HG03571 (cell line): Measurements from ENCODE around the gene CCDC106.

Experiments
- ATAC-seq: cut with Tn5 transposase; IDR thresholded peaks from one replicate; pipeline ENCODE4 v1.9.1; 2021; ENCODE audit not compliant: unreplicated experiment

Gene CCDC106

DNA sequence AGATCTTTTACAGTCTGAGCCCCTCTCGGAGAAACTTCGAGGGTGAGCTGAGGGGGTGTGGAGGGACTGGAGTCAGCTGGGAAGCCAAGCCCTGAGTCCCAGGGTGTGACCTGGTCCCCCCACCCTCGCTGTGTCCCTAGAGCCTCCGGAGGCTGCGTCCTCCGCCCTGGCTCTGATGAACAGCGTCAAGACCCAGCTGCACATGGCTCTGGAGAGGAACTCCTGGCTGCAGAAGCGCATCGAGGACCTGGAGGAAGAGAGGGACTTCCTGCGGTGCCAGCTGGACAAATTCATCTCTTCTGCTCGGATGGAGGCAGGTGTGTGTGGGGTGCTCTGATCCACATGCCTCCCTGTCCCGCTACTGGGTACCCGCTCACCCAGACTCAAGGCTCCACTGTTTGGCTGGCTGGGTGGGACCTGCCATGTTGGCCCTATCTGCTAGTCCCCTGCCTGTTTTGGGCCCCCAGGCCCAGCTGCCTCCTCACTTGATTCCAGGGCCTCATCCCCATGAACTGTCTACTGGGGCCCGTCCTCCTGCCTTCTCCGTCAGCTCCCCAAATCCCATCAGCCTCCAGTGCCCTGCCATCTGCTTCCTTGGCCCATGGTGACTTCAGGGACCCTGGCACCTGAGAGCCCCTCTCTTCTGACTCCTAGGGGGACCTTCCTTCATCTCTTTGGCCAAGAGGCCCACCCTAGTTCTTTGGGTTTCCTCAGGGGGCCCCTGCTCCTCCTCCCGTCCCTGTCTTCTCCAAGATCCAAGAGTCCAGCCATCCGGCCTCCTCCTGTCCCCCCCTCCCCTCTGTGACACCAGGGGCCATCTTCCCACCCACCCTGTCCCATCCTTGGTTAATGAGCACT lies 1.5 kb downstream of the CCDC106 start:
- ATAC-seq: no peak

DNA sequence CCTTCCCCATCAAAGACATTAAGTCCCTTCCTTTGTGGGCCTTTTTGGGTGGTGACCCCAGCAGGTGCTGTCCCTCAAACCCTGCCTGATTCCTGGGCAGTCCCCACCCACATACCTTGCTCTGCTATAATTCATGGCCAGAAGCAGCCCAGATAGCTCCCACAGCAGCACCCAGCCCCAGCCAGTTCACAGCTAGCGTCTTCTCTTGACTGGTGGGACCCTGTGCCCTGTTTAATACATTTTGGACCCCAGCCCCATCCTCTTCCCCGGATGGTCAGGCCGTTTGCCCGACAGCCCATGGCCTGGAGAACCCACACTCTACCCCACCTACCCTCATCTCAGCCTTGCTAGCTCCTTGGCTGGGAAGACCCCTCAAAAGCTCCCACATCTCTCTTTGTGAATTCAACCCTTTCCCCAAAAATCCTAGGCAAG lies 2.1 kb downstream of the CCDC106 start:
- ATAC-seq: no peak

DNA sequence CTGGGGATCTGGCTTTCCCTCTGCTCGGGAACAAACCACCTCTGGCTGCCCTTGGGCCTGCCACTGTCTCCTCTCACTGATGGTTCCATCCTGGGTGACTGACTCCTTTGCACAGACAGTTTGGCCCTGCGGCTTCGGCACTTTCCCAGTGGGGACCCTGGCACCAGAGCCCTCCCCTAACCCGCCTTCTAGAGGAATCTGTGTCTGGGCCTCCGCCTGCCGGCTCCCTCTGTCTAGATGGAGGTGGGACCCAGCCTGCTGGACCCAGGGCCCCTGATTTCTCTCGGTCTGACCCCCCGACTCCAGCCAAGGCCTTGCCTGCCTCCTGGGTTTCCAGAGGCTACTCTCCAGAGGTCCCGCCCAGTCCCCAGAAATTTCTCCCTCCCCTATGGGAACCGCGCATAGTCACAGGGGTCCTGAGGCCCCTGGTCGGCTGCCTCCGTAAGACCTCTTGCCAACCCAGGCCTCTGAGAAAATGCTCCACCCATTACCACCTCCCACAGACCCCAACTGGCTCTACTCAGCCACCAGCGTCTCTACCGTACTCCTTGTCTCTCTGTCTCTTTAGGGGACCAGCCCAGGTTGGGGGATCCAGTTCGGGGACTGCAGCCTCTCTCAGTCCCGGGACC lies 2.7 kb downstream of the CCDC106 start:
- ATAC-seq: no peak

DNA sequence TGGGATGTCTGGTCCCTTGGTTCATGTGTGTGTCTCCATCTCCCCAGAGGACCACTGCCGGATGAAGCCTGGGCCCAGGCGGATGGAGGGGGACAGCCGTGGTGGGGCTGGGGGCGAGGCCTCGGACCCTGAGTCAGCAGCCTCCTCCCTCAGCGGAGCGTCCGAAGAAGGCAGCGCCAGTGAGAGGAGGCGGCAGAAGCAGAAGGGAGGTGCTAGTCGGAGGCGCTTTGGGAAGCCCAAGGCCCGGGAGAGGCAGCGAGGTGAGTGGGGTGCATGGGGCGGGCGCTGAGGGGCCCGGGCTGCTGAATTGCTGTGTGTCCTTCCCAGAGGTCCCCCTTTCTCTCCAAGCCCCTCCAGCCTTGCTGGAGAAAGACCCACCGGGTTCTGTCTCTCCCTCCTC lies 3.2 kb downstream of the CCDC106 start:
- no peak for ATAC-seq

DNA sequence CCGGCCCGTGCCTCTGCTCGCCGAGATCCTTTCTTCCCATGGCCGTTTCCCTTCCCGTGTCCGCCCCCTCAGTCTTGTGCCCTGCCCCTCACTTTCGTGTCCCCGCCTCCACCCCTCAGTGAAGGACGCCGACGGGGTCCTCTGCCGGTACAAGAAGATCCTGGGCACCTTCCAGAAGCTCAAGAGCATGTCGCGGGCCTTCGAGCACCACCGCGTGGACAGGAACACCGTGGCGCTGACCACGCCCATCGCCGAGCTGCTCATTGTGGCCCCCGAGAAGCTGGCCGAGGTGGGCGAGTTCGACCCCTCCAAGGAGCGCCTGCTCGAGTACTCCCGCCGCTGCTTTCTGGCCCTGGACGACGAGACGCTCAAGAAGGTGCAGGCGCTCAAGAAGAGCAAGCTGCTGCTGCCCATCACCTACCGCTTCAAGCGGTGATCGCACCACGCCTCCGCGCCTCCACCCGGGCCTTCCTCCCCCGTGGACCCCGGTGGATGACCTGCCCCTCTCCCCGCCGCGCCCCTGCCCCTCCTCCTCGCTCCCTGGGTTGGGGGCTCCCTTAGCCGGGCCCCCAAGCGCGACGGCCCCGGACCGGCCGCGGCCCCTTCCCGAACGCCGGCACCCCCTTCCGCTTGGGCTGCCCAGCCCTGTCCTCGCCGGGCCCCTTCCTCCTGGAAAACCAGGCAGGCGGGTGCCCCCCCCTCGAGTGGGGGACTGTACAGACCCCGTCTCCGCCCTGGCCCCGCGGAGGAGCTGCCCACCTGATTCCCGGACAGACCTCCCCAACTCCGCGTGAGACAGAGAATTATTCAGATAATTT lies 4.5 kb downstream of the CCDC106 start:
- ATAC-seq: no peak

DNA sequence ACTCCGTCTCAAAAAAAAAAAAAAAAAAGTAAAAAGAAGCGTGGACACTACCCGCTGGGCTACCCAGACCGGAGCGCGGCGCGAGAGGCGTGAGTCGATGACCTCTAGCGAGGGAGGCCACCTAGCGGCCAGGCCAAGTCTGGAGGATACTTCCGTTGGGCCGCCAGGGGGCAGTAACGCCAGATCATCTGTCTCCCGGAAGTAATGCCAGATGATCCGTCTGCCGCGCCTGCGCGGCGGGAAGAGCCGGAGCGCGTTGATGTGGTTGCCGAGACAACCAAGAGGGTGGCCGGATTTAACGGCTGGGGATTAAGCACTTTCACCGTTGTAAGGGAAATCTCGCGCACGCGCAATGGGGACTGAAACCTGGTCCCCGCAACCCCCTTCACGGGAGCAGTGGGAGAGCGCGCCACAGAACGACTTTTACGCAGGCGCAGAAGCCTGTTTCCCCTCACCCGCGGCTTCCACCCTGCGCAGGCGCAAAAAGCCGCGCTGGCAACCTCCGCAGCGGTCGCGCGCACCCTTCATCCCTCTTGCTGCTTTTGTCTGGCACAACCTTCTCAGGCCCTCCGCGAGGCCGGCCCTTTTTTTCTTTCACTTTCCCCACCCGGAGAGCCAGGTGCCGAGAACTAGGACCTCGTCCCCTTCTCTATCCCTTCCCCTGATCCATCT lies 5.8 kb downstream of the CCDC106 start:
- ATAC-seq: peak; percentile 35

DNA sequence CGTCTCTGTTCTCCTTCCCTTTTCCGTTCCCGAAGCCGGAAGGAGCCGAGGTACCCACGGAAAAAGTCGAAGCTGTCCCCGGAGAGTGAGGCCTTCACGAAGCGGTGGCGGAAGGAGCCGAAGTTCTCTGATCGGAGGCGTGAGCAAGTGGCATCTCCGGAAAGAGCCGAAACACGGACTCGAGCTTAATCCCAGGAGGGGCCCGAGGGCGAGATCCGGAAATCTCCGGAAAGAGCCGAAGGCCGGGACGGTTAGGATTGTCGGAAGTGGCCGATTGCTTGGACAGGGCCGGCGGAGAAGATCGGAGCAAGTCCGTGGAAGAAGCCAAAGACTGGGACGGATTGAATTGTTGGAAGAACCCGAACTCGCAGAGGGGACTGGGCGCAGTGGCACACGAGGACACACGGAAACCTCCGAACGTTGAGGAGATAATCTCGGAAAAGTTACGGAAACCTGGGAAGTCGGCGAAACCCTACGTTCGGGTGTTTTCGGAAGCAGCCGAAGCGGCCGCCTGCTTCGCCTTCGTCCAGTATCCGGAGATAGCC lies 6.4 kb downstream of the CCDC106 start:
- peak; percentile 56 for ATAC-seq

DNA sequence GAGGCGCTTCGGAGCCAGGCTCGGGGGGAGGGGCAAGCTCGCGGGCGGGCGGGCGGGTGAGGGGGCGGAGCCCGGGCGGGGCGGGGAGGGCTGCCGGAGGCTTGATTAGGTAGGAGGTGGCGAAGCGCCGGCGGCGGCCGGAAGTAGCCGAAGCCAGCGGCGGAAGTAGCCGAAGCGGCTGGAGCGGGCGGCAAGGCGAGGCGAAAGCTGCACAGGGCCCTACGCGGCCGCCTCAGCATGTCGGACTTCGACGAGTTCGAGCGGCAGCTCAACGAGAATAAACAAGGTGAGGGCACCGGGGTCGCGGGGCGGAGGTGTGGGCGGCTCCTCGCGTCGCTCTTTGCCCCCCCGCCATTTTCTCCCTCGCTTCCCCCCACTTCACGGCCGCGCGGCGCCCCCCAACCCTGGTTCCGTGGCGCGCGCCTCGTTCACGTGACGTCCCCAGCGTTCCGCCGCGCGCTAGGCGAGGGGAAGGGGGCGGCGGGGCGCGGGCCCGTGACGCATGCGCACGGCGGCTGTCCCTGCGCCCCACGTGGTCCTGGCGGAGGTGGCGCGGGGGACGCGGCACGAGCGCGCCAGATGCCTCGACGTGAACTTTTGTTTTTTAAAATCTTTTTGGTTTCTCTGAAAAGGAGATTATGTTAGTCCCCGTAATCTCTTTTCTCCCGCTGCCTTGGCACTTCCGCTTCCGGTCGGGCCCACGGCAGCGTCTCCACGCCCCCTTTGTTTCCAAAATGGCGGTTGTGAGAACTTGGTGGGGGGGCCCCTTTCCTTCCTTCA lies 7.0 kb downstream of the CCDC106 start, which contains the start of gene U2AF2:
TSS of gene U2AF2 (plus strand) at position 168 of the 780 bp plus-strand sequence. CDS start at position 238, 70 bp downstream.
- ATAC-seq: peak; percentile 29

DNA sequence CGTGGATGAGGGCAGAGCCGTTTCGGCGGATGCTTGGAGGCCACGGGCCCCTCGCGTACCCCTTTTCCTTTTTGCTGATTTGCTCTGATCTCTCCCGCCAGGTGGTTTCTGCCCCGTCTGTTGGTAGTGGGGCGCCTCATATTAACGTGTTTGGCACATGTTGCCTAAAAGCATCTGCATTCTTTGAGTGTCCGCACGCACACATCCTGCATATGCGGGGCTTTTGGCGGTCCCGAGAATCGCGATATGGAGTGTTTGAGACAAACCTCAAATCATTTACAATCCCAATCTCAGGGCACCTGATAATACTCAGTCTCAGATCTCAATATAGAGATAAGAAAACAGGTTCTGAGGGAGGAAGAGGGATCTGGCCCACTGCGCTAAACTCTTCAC lies 7.6 kb downstream of the CCDC106 start:
- ATAC-seq: no peak

DNA sequence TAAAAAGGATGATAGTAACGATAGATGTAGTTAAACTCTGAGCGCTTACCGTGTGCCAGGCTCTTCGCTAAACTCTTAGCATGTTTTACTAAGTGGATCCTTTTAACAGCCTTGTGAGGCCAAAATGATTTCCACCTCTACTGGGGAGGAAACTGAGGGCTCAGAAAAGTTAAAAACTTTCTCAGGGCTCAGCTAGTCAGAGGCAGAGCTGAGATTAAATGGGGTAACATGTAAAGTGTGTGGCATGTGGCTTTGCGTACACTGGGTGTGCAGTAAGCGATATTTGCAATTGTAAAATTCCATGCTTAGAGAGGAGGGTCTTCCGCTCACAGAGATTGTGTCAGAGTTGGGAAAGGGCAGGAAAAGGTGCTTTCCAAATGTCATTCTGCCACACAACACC lies 8.5 kb downstream of the CCDC106 start:
- ATAC-seq: no peak

DNA sequence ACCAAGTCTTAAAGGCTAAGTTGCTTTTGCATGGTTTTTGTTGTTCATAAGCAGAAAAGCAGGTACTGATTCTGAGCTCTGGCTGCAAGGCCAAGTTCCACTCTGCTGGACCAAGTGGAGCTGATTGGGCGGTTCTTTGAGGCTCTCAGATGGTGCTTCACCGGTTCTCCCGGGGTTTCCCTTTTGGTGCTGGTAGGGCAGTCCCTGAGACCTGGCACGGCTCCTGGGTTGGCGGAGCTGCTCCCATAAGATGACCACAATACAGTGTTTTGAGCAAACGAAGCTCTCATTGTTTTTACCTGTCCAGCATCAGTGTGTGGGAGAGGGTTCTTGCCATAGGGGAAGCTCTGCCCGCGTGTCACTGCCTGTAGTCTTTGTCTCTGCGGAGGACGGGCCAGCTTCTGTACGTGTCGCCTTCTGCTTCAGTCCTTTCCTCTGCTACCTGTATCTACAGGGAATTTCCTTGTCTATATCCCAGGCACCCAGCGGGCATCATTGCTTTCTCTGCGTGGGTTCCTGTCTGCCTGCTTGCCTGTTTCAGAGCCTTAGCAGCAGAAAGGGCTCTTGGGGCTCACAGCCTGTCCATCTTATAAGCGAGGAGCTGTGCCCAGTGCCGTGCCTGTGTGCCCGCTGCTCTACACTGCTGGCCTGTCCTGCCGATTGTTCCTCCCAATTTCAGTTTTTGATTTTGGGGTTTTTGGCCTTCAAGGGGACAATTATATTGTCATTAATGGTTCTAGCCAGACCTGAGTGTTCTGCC lies 9.2 kb downstream of the CCDC106 start:
- no peak for ATAC-seq

DNA sequence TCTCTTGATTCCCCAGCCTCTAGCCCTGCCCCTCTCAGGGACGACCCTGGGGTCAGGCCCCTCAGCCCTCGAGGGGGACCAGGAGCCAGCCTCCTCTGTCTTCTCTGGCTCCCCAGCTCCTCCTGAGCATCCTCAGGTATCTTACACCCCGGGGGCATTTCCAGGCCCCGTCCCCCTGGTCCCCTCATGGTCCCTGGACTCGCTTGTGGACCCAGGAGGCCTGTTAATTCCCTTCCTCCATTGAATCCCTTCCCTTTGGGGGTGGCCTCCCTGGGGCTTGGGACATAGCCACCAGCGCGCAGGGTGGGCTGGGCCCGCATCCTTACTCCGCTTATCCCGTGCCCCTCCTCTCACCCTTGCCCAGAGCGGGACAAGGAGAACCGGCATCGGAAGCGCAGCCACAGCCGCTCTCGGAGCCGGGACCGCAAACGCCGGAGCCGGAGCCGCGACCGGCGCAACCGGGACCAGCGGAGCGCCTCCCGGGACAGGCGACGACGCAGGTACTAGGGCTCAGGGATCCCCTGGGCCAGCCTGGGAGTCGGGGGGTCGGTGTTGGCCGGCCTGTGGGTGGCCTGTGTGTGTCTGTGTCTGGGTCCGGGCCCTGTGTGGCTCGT lies 10.9 kb downstream of the CCDC106 start:
- no peak for ATAC-seq

DNA sequence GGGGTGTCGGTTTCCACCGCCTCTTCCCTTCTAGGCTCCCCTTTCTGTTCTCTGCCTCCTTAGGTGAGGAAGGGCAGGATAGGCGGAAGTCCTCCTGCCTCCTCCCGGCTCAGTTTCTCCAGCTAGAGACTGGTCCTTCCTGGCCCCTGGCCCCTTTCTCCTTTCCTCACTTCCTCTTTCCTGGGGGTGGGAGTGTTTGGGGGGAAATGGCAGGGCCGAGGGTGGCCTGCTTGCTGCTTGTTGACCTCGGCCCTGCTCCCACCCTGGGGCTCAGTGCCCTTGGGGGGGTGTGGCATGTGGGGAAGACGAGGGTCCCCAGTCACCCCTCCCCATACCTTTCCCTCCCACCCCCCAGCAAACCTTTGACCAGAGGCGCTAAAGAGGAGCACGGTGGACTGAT lies 11.8 kb downstream of the CCDC106 start:
- ATAC-seq: no peak

DNA sequence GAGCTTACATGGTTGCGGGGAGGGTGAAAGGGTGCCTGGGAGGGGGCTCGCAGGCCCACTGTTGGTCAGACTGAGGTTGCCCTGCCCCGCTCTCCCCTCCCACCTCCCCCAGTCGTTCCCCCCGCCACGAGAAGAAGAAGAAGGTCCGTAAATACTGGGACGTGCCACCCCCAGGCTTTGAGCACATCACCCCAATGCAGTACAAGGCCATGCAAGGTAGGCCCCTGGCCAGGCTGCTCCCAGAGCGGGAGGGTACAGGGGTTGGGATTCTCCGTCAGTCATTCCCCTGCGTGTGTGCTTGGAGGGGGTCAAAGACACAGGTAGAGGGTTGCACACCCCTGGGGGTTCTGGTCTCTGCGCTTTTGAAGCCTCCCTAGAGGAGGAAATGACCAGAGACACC lies 12.4 kb downstream of the CCDC106 start:
- no peak for ATAC-seq

DNA sequence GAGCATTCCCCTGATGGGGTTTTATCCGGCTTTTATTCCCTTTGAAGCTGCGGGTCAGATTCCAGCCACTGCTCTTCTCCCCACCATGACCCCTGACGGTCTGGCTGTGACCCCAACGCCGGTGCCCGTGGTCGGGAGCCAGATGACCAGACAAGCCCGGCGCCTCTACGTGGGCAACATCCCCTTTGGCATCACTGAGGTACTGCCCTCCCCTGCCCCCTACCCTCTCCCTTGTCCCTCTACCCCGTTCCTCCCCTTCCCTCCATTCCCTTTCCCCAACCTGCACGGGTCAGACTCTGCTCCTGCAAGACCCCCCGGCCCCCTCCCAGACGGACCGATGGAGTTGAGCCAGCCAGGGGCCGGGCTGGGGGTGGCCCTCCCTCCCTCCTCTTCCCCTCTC lies 13.0 kb downstream of the CCDC106 start:
- ATAC-seq: no peak

DNA sequence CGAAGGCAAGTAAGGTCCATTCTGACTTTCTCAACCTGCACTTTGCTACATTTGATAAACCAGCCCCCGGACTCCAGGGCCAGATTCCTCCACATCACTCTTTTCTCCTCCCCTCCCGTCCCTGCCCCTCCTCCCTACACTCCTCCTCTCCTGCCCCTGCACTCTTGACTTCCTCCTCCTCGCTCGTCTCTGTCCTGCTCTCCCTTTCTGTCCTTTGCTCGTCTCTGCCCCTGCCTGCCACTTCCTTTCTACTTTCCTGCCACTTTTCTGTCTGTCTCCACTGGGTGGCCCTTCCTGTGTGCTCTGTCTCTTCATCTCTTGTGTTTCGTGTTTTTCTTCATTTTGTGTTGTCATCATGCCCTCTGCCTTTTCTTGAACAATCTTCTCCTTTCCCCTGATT lies 13.8 kb downstream of the CCDC106 start:
- ATAC-seq: no peak

DNA sequence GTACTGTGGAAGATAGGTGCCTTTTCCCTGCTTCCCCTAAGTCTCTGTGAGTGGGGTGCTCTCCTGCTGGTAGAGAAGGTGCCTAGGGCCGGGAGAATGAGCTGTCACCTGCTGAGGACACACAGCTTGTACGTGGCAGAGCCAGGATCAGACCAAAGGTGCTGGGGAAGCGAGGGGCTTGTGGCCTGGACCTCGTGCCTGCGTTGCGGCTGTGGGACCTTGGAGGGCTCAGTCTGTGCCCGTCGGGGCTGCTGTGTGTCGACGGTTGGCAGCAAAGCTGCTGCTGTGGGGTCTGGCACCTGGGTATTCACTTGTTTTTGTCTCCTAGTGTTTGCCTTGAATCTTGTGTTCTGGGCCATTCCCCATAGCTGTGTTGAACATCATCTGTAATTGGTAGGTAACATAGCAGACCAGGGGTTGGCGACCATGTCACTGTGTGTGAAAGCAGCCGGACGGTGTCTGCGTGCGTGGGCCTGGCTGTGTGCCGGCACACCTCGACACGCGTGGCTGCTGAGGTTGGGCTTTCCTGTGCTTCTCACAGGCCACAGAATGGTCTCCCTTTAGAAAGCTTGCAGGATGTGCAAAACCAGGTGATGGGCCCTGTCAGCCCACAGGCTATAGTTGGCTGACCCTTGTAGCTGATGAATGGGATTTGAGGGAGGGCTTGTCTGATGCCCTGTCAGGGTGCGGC lies 16.0 kb downstream of the CCDC106 start:
- no peak for ATAC-seq

DNA sequence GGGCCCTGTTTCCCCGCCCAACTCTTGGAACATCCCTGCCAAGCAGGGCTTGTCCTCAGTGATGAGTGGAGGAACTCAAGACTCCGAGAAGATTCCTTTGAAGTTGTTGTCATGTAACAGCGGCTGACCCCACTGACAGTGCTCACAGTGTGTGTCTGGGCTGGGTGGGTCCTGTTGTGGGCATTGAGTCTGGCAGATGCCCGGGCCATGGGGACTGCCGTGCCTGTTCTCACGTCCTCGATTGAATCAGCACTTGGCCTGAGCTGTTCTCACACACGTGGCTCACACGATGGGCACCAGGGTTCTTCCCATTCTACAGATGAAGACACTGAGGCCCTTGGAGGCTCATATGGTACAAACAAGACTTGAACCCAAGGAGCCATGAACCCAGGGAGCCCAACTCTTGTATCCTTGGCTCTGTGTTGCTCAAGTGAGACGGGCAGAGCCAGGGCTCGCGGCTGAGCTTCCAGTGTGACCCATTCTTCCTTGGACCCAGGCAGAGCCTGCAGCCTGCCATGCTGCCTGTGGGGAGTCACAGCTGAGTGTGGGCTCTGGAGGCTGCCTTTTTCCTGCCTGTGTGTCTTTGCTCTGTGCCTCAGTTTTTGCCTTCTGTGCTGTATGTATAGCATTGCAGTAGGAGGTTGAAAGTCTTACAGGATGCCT lies 18.5 kb downstream of the CCDC106 start:
- ATAC-seq: no peak
